Measurements from ENCODE around the gene MPP1. TPM values are rescaled to one million over a fixed set of nuclear protein-coding genes. Genes with fewer than 3 reads are reported as not detected.

The MPP1 gene
- total RNA-seq, 2 experiments from 2014 or later: 1.2 to 3.5 TPM

GRCh38 chrX:154809939-154810665 lies 4.8 kb upstream of the MPP1 start:
- no peaks in the 10 kb centered on the region for H4K20me1 ChIP-seq (ENCODE audit: insufficient read depth, low read length)
- no peak overlapping the region for H2AFZ ChIP-seq (ENCODE audit: low read length)
- TF ChIP-seq EZH2phosphoT487 (IDR thresholded peaks at IDR 0.05; ENCODE audit: borderline replicate concordance, low read depth, low read length): no peak
- no peak for TF ChIP-seq CTCF (conservative IDR thresholded peaks at IDR 0.05; ENCODE audit: low read length)
- no peak overlapping the region for H3K4me3 ChIP-seq (ENCODE audit: low read depth, low read length, poor library complexity, severe bottlenecking)
- no peaks in the 10 kb centered on the region for H3K9me3 ChIP-seq (ENCODE audit: low read length)
- BruUV-seq (replicated peaks): no TSS peak
- H3K4me2 ChIP-seq (ENCODE audit: low read length): no peak overlapping the region
- intact Hi-C loops (cut with micrococcal nuclease; ENCODE audit: unreplicated experiment): no loop called here
- peaks cover 1% of the 10 kb centered on the region for H3K4me1 ChIP-seq (ENCODE audit: insufficient read depth, low read length, poor library complexity, severe bottlenecking)
- no peaks in the 10 kb centered on the region for H3K9me2 ChIP-seq (ENCODE audit: insufficient read depth, low read length)
- no peak overlapping the region for H3K27ac ChIP-seq (ENCODE audit: low read depth, low read length, poor library complexity, severe bottlenecking)
- CTCF ChIA-PET (ENCODE audit: unreplicated experiment): no interaction called here
- POLR2A ChIA-PET: no interaction called here
- no peaks in the 10 kb centered on the region for H3K79me2 ChIP-seq (ENCODE audit: insufficient read depth, low read depth, low read length)
- no peak for DNase-seq (ENCODE audit: low spot score)
- H3K36me3 ChIP-seq (ENCODE audit: insufficient read depth, low read length): no peaks in the 10 kb centered on the region

- Histone ChIP-seq H3K4me1 (ENCODE audit: insufficient read depth, low read length, poor library complexity, severe bottlenecking) (peaks cover 5% of the 10 kb centered on the region), H3K79me2 (ENCODE audit: insufficient read depth, low read depth, low read length) (no peaks in the 10 kb centered on the region), H2AFZ (ENCODE audit: low read length) (no peak overlapping the region), H3K9me2 (ENCODE audit: insufficient read depth, low read length) (no peaks in the 10 kb centered on the region), H3K36me3 (ENCODE audit: insufficient read depth, low read length) (no peaks in the 10 kb centered on the region), H3K27ac (ENCODE audit: low read depth, low read length, poor library complexity, severe bottlenecking) (no peak overlapping the region), H3K9me3 (ENCODE audit: low read length) (no peaks in the 10 kb centered on the region), H3K4me2 (ENCODE audit: low read length) (no peak overlapping the region), H4K20me1 (ENCODE audit: insufficient read depth, low read length) (no peaks in the 10 kb centered on the region), H3K4me3 (ENCODE audit: low read depth, low read length, poor library complexity, severe bottlenecking) (no peak overlapping the region)
- CTCF ChIA-PET (ENCODE audit: unreplicated experiment): no interaction called here
- no peak for DNase-seq (ENCODE audit: low spot score)
- intact Hi-C loops (cut with micrococcal nuclease; ENCODE audit: unreplicated experiment): no loop called here
- POLR2A ChIA-PET: no interaction called here
- no TSS peak for BruUV-seq (replicated peaks)
- TF ChIP-seq EZH2phosphoT487 (IDR thresholded peaks at IDR 0.05; ENCODE audit: borderline replicate concordance, low read depth, low read length) (no peak), CTCF (conservative IDR thresholded peaks at IDR 0.05; ENCODE audit: low read length) (no peak)
Observed at GRCh38 chrX:154806837-154807501, 1.7 kb upstream of the MPP1 start.

- intact Hi-C loops (cut with micrococcal nuclease; ENCODE audit: unreplicated experiment): no loop called here
- Histone ChIP-seq H3K9me3 (ENCODE audit: low read length) (no peaks in the 10 kb centered on the region), H3K9me2 (ENCODE audit: insufficient read depth, low read length) (no peaks in the 10 kb centered on the region), H2AFZ (ENCODE audit: low read length) (peak overlapping the region; percentile 72; the same call in 1 of the 2 replicates), H3K36me3 (ENCODE audit: insufficient read depth, low read length) (no peaks in the 10 kb centered on the region), H3K27ac (ENCODE audit: low read depth, low read length, poor library complexity, severe bottlenecking) (no peak overlapping the region), H4K20me1 (ENCODE audit: insufficient read depth, low read length) (no peaks in the 10 kb centered on the region), H3K4me1 (ENCODE audit: insufficient read depth, low read length, poor library complexity, severe bottlenecking) (peaks cover 9% of the 10 kb centered on the region), H3K79me2 (ENCODE audit: insufficient read depth, low read depth, low read length) (no peaks in the 10 kb centered on the region), H3K4me2 (ENCODE audit: low read length) (peak overlapping the region; percentile 81), H3K4me3 (ENCODE audit: low read depth, low read length, poor library complexity, severe bottlenecking) (peak overlapping the region; percentile 60)
- TF ChIP-seq EZH2phosphoT487 (IDR thresholded peaks at IDR 0.05; ENCODE audit: borderline replicate concordance, low read depth, low read length) (no peak), CTCF (conservative IDR thresholded peaks at IDR 0.05; ENCODE audit: low read length) (no peak)
- no TSS peak for BruUV-seq (replicated peaks)
- DNase-seq (ENCODE audit: low spot score): no peak
- POLR2A ChIA-PET: interaction anchor here (1.0 to 1.1 kb wide), 2 partner anchors 12 to 21 kb away, joined by 3 to 6 read pairs; no protein-coding TSS in a partner anchor
- CTCF ChIA-PET (ENCODE audit: unreplicated experiment): no interaction called here
Observed at GRCh38 chrX:154805696-154806091, 409 bp upstream of the MPP1 start.
